Panc1 (cell line): Measurements from ENCODE around the gene ASXL1. TPM values are rescaled to one million over a fixed set of nuclear protein-coding genes. Genes with fewer than 3 reads are reported as not detected.

Experiments
- ATAC-seq: fragments of 200-7000 bp; cut with Tn5 transposase; 2 replicates; pipeline ENCODE4 v1.9.1; 2020; ENCODE audit warnings: mild to moderate bottlenecking, moderate library complexity
- BruUV-seq: library from RNA; stranded (reverse); fragments of 400-500 nt; replicated peaks from 2 replicates; lab custom pipeline; 2021; lab: Mats Ljungman, UMichigan
- CTCF ChIA-PET: fragments of 300-600 bp; sonication (Branson Sonifier 250); formaldehyde crosslinking; loops from one replicate; lab custom pipeline; 2022; ENCODE audit warnings: antibody characterized with exemption; lab: Charles Lee
- POLR2A ChIA-PET: fragments of 300-600 bp; sonication (Branson Sonifier 250); formaldehyde crosslinking; loops from one replicate; lab custom pipeline; 2022; ENCODE audit warnings: antibody characterized with exemption; lab: Charles Lee
- DNase-seq: peaks from one replicate; pipeline ENCODE4 v3.0.0-alpha.2; 2010; ENCODE audit warnings: low read depth, low spot score
- H3K27ac ChIP-seq: 2 replicates; pipeline ENCODE4 v1.5.1; 2011; ENCODE audit warnings: mild to moderate bottlenecking, low read length, inconsistent platforms
- H3K27me3 ChIP-seq: fragments of 200-500 bp; sonication (Bioruptor generic); 2 replicates; pipeline ENCODE4 v1.6.0; 2014; ENCODE audit warnings: low read length, inconsistent platforms; ENCODE audit not compliant: control insufficient read depth, insufficient read depth
- H3K36me3 ChIP-seq: fragments of 200-500 bp; sonication (Bioruptor generic); 2 replicates; pipeline ENCODE4 v1.5.1; 2014; ENCODE audit warnings: inconsistent platforms, mild to moderate bottlenecking, low read length, moderate library complexity; ENCODE audit not compliant: control insufficient read depth, insufficient read depth
- H3K4me1 ChIP-seq: 2 replicates; pipeline ENCODE4 v1.5.1; 2011; ENCODE audit warnings: inconsistent platforms, mild to moderate bottlenecking, low read length, moderate library complexity; ENCODE audit not compliant: control insufficient read depth, insufficient read depth
- H3K4me3 ChIP-seq, 2 experiments: 2 replicates each; pipeline ENCODE4 v1.5.1; 2011 to 2012; ENCODE audit warnings: low read depth in 2 of 2, low read length in 2 of 2, mild to moderate bottlenecking in 2 of 2, inconsistent platforms in 1 of 2, moderate library complexity in 1 of 2
- H3K9me3 ChIP-seq: fragments of 200-500 bp; sonication (Bioruptor generic); 2 replicates; pipeline ENCODE4 v1.5.1; 2014; ENCODE audit warnings: low read depth, mild to moderate bottlenecking, inconsistent platforms, low read length, moderate library complexity; ENCODE audit not compliant: control insufficient read depth, insufficient read depth
- CTCF ChIP-seq: fragments of 450-650 bp; IDR thresholded peaks from 2 replicates; pipeline ENCODE4 v1.5.1; 2017; ENCODE audit warnings: mild to moderate bottlenecking
- POLR2AphosphoS5 ChIP-seq: IDR thresholded peaks from 2 replicates; pipeline ENCODE4 v1.6.1; 2012; ENCODE audit warnings: mild to moderate bottlenecking, low read depth, low read length, moderate library complexity
- REST ChIP-seq, 2 experiments: IDR thresholded peaks; 2 replicates each; pipeline ENCODE4 v1.6.1; 2011 to 2012; ENCODE audit warnings: low read depth in 2 of 2, control low read depth in 1 of 2, low read length in 1 of 2, mild to moderate bottlenecking in 1 of 2, moderate library complexity in 1 of 2; ENCODE audit not compliant: insufficient read depth in 1 of 2
- SIN3A ChIP-seq: IDR thresholded peaks from 2 replicates; pipeline ENCODE4 v1.6.1; 2012; ENCODE audit warnings: low read depth, mild to moderate bottlenecking, low read length, moderate library complexity, borderline replicate concordance; ENCODE audit not compliant: insufficient read depth
- TCF7L2 ChIP-seq: IDR thresholded peaks from 2 replicates; pipeline ENCODE4 v1.6.1; 2011; ENCODE audit warnings: mild to moderate bottlenecking, low read depth, low read length, inconsistent platforms
- in situ Hi-C: cut with HindIII; loops from 2 replicates; pipeline ENCODE4 v1.10.0; 2016; ENCODE audit warnings: low sequenced_read_pairs, low pct_unique_long_range_greater_than_20kb
- intact Hi-C: fragments of 100-400 bp; cut with micrococcal nuclease; formaldehyde crosslinking; loops from one replicate; pipeline ENCODE4 v1.10.0; 2022; ENCODE audit not compliant: unreplicated experiment
- total RNA-seq: library from RNA; stranded (reverse); gene quantifications from one replicate; pipeline ENCODE4 v1.2.1, GENCODE V29; 2021; ENCODE audit not compliant: unreplicated experiment

ASXL1 gene
- total RNA-seq, 1 experiment from 2014 or later, result 205 TPM

- peaks cover 31% of the 10 kb centered on the region for H3K4me1 ChIP-seq
- H3K27me3 ChIP-seq, result no peaks in the 10 kb centered on the region
- DNase-seq (no peak), ATAC-seq (peak; percentile 73)
- H3K36me3 ChIP-seq, result no peaks in the 10 kb centered on the region; the same call in 1 of the 2 replicates
- POLR2A ChIA-PET, result interaction anchor here (0.5 to 0.7 kb wide), 2 partner anchors 641 to 1510 kb away, joined by 3 to 7 read pairs; no protein-coding TSS in a partner anchor
- intact Hi-C loops, result no loop called here
- CTCF ChIA-PET, result interaction anchor here (0.6 kb wide), 1 partner anchor 186 kb away, joined by 5 read pairs; no protein-coding TSS in a partner anchor
- in situ Hi-C loops, result no loop called here
- no TSS peak for BruUV-seq
- peak overlapping the region; percentile 65 to 66 for H3K4me3 ChIP-seq
- TF ChIP-seq POLR2AphosphoS5 (peak; percentile 51; the same call in 1 of the 2 replicates), CTCF (no peak), REST (IDR thresholded peaks at IDR 0.05; ENCODE audit: insufficient read depth in 1 of 2, low read depth in 2 of 2, low read length in 1 of 2) (no peak), SIN3A (peak; percentile 79; the same call in 1 of the 2 replicates), TCF7L2 (no peak)
- H3K9me3 ChIP-seq, result no peaks in the 10 kb centered on the region
- peak overlapping the region; percentile 76 for H3K27ac ChIP-seq
These were observed 125.5 kb downstream of the ASXL1 start for GRCh38 chr20:32483351-32484224.

GRCh38 chr20:32484225-32484957, 126.3 kb downstream of the ASXL1 start:
- peaks cover 26% of the 10 kb centered on the region for H3K4me1 ChIP-seq
- no peaks in the 10 kb centered on the region for H3K27me3 ChIP-seq
- CTCF ChIA-PET, result no interaction called here
- H3K27ac ChIP-seq, result peak overlapping the region; percentile 76
- no peak for DNase-seq
- no peaks in the 10 kb centered on the region; the same call in 1 of the 2 replicates for H3K36me3 ChIP-seq
- POLR2A ChIA-PET, result interaction anchor here (0.7 kb wide), 1 partner anchor 642 kb away, joined by 7 read pairs; no protein-coding TSS in a partner anchor
- no peaks in the 10 kb centered on the region for H3K9me3 ChIP-seq
- peak overlapping the region; percentile 60 to 65 for H3K4me3 ChIP-seq
- TF ChIP-seq SIN3A (peak; percentile 17; the same call in 1 of the 2 replicates), TCF7L2 (no peak)
- intact Hi-C loops (no loop called here), in situ Hi-C loops (no loop called here)
- no TSS peak for BruUV-seq
- ATAC-seq, result peak; percentile 46
